Left kidney (tissue), 1 donor: ENCODE measurements around the gene CA5A. TPM values are rescaled to one million over a fixed set of nuclear protein-coding genes. Genes with fewer than 3 reads are reported as not detected.

ENCODE experiments used
- polyA plus RNA-seq: library from polyadenylated mRNA; unstranded; fragments of 120-200 nt; gene quantifications from one replicate; pipeline ENCODE4 v1.2.1, GENCODE V29; 2013; ENCODE audit not compliant: insufficient read length

CA5A gene
- polyA plus RNA-seq, 1 donor = 0.25 TPM

Other genes with a start within 250 kb of the CA5A start
- 48.0 TPM for gene KLHDC4, start 170.5 kb downstream of the CA5A start, polyA plus RNA-seq
- 3.8 TPM for gene SLC7A5, start 67.0 kb downstream of the CA5A start, polyA plus RNA-seq
- gene BANP, start 14.9 kb upstream of the CA5A start, polyA plus RNA-seq = 26.8 TPM